ENCODE measurements around the gene DENND1A.

DNA sequence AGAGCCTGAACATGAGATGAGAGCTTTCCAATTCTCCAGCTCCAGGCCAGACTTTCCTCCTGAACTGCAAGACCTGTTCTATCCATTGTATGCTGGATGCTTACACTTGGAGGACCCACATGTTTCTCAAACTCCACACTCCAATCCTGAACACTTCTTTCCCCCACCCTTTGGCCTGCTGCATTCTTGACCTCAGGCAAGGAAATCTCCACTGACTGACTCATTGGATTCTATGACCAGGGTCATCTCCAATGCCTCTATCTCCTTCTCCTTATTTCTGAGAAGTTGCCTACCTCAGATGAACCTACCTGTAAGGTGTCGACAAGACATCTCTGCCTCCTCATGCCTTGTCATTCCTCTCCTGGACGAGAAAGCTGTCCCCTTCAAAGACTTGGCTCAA, 420.3 kb downstream of the DENND1A start:
- TF ChIP-seq, protein P1, sequence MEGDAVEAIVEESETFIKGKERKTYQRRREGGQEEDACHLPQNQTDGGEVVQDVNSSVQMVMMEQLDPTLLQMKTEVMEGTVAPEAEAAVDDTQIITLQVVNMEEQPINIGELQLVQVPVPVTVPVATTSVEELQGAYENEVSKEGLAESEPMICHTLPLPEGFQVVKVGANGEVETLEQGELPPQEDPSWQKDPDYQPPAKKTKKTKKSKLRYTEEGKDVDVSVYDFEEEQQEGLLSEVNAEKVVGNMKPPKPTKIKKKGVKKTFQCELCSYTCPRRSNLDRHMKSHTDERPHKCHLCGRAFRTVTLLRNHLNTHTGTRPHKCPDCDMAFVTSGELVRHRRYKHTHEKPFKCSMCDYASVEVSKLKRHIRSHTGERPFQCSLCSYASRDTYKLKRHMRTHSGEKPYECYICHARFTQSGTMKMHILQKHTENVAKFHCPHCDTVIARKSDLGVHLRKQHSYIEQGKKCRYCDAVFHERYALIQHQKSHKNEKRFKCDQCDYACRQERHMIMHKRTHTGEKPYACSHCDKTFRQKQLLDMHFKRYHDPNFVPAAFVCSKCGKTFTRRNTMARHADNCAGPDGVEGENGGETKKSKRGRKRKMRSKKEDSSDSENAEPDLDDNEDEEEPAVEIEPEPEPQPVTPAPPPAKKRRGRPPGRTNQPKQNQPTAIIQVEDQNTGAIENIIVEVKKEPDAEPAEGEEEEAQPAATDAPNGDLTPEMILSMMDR (IDR thresholded peaks at IDR 0.05): no peak
- TF ChIP-seq POLR2AphosphoS5 (IDR thresholded peaks at IDR 0.05; ENCODE audit: low read depth, low read length) (no peak), TCF7L2 (IDR thresholded peaks at IDR 0.05; ENCODE audit: low read depth, low read length) (no peak), SIN3A (IDR thresholded peaks at IDR 0.05; ENCODE audit: borderline replicate concordance, insufficient read depth, low read depth, low read length) (no peak)
